ENCODE measurements around the gene DCST1. TPM values are rescaled to one million over a fixed set of nuclear protein-coding genes. Genes with fewer than 3 reads are reported as not detected.

DCST1 gene
- total and polyA plus RNA-seq, 2 of the 13 experiments (the other 11 are each of a cell fraction or from before 2014, with no cell fraction given) = 0.04 TPM; not detected in 1

GRCh38 chr1:155063550-155064110 is 30.0 kb downstream of the DCST1 start, which contains the start of gene EFNA4 (continued):
- TF ChIP-seq HNF1A (IDR thresholded peaks at IDR 0.05; ENCODE audit: low read depth) (no peak), HNF1A (CRISPR knock-in tag; IDR thresholded peaks at IDR 0.05; ENCODE audit: borderline replicate concordance) (no peak), RELA (CRISPR knock-in tag; IDR thresholded peaks at IDR 0.05) (no peak), ZNF577 (CRISPR knock-in tag; IDR thresholded peaks at IDR 0.05; ENCODE audit: borderline replicate concordance, low read depth) (no peak), FOSL2 (CRISPR knock-in tag; IDR thresholded peaks at IDR 0.05) (0 out of 2 replicates have a peak, but pooled peaks have one; percentile 6), ZKSCAN5 (CRISPR knock-in tag; IDR thresholded peaks at IDR 0.05) (no peak), MIER3 (CRISPR knock-in tag; IDR thresholded peaks at IDR 0.05; ENCODE audit: borderline replicate concordance) (no peak), ZNF772 (CRISPR knock-in tag; IDR thresholded peaks at IDR 0.05) (no peak), MATR3 (CRISPR knock-in tag; IDR thresholded peaks at IDR 0.05) (no peak), ZNF780A (CRISPR knock-in tag; IDR thresholded peaks at IDR 0.05) (no peak; the same call in 1 of the 2 replicates), ELF1 (CRISPR knock-in tag; IDR thresholded peaks at IDR 0.05) (no peak), ATM (IDR thresholded peaks at IDR 0.05; ENCODE audit: borderline replicate concordance) (no peak), ZSCAN29 (CRISPR knock-in tag; conservative IDR thresholded peaks at IDR 0.05) (no peak), ZNF142 (CRISPR knock-in tag; IDR thresholded peaks at IDR 0.05) (no peak), TCF7L2 (IDR thresholded peaks at IDR 0.05; ENCODE audit: low read depth, low read length) (no peak), SATB2 (CRISPR knock-in tag; IDR thresholded peaks at IDR 0.05) (no peak)
- TF ChIP-seq, protein P1, sequence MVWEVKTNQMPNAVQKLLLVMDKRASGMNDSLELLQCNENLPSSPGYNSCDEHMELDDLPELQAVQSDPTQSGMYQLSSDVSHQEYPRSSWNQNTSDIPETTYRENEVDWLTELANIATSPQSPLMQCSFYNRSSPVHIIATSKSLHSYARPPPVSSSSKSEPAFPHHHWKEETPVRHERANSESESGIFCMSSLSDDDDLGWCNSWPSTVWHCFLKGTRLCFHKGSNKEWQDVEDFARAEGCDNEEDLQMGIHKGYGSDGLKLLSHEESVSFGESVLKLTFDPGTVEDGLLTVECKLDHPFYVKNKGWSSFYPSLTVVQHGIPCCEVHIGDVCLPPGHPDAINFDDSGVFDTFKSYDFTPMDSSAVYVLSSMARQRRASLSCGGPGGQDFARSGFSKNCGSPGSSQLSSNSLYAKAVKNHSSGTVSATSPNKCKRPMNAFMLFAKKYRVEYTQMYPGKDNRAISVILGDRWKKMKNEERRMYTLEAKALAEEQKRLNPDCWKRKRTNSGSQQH (CRISPR knock-in tag; IDR thresholded peaks at IDR 0.05; ENCODE audit: low read depth) = no peak
- TF ChIP-seq, protein P2, sequence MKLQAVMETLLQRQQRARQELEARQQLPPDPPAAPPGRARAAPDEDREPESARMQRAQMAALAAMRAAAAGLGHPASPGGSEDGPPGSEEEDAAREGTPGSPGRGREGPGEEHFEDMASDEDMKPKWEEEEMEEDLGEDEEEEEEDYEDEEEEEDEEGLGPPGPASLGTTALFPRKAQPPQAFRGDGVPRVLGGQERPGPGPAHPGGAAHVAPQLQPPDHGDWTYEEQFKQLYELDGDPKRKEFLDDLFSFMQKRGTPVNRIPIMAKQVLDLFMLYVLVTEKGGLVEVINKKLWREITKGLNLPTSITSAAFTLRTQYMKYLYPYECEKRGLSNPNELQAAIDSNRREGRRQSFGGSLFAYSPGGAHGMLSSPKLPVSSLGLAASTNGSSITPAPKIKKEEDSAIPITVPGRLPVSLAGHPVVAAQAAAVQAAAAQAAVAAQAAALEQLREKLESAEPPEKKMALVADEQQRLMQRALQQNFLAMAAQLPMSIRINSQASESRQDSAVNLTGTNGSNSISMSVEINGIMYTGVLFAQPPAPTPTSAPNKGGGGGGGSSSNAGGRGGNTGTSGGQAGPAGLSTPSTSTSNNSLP (IDR thresholded peaks at IDR 0.05; ENCODE audit: low read depth, low read length) = no peak
